ENCODE measurements around the gene SRC.
"Not testable (repeated sequence)": the region's sequence is repeated elsewhere in the genome, so short reads cannot be mapped to it uniquely, and the experiment has no call there.

GRCh38 chr20:37371845-37372244 lies 25.9 kb downstream of the SRC start:
- TF ChIP-seq POLR2A, CTCF (IDR thresholded peaks at IDR 0.05): not testable (repeated sequence)

Measured in thyroid gland (tissue), 4 donors.